NCI-H2107 treated with DMSO at 0.1 percent for 48 hours (cell line): ENCODE measurements around the gene NDUFS8.

Experiments used
- DNase-seq: peaks from one replicate; lab custom pipeline; 2025; ENCODE audit not compliant: unreplicated experiment; lab: John Stamatoyannopoulos, UW

Gene NDUFS8

GRCh38 chr11:68048681-68049508, 18.4 kb downstream of the NDUFS8 start:
- DNase-seq: no peak

GRCh38 chr11:68049509-68050370, 19.3 kb downstream of the NDUFS8 start:
- no peak for DNase-seq

DNA sequence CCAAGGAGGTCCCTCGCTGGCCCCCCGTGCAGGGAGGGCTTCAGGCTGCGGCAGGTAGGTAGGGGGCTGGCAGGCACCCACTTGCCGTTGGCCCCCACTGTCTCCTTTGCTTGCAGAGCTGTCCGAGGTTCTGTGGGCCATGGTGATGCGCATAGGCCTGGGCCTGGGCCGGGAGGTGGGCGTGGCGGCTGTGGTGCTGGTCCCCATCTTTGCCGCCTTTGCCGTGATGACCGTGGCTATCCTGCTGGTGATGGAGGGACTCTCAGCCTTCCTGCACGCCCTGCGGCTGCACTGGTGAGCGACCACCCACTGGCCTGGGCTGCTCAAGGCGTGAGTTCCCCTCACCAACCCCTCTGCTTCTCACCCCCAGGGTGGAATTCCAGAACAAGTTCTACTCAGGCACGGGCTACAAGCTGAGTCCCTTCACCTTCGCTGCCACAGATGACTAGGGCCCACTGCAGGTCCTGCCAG, 19.9 kb downstream of the NDUFS8 start:
- no peak for DNase-seq

DNA sequence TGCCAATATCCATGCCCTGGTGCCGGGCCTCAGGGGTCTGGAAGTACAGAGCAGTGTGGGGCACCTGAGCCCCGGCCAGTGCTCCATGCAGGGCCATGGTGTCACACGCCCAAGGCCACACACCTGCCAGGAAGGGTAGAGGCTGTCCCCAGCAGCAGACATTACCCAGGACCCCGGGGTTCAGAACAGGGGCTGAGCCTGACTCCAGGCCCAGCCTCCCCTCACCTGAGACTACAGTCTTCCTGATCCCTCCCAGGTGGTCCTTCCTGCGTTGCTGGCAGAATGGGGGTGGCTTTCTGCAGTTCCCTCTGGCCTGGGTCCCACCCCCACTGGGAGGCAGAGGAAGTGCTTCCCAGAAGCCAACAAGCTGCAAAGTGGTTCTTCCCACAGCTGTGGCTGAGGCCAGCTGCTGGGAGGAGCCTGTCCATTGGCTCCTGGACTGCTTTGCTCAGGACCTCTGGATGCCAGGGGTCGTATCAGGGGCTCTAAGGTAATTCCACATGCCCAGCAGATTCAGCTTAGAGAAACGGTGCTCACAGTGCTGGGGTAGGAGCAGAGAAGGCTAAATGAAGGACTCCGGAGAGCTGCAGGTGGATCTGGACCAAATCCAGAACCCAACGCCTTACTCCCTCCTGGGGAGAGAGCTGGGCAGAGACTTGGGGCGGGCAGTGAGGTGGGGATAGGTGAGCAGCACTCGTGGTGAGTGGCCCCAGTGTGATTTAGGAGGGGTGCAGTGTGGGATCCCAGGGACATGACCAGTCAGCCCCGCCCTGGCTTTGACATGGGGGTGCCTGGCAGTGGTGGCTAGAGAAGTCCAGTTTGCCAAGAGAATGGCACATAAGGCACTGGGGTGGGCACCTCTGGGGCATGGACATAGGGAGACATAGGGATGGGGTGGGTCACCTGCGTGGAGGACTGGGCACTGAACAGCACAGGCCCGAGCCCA, 21.0 kb downstream of the NDUFS8 start:
- DNase-seq: no peak

GRCh38 chr11:68052137-68052873, 21.8 kb downstream of the NDUFS8 start:
- DNase-seq: no peak

- no peak for DNase-seq
Observed at GRCh38 chr11:68053117-68053516, 22.6 kb downstream of the NDUFS8 start.

DNA sequence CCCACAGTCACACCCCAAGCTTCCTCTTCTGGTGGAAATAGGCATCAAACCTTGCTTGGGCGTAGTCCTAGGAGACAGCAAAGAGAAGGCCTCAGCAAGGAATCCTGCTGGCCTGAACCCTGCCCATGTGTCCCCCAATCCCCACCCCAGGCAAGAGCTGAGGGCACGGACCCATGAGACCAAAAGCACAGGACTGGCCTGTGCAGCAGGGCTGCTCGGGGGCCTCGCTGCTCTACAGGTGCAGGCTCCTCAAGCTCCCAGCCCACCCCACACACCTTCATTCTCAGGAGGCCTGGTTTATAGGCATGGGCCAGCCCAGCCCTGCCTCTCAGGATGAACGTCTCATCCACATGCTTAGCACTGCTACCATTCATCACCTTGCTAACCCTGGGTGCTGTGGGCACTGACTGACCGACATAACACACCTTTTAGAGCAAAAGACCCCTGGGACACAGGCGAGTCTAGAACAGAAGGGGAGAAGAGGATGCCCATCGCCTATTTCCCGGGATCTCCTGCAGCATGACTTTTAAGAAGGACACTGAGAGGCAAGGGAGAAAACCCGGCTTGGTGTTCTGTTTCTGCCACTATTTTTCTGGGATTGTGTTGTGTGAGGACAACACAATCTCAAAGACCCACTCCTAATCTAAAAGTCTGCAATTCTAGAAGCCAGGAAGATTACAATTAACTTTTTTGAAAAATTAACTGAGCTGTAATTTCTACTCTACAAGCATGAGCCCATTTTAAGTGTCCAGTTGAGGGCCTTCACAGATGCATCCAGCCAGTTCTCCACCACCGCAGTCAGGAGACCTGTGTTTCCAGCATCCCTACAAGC, 23.7 kb downstream of the NDUFS8 start:
- no peak for DNase-seq

DNA sequence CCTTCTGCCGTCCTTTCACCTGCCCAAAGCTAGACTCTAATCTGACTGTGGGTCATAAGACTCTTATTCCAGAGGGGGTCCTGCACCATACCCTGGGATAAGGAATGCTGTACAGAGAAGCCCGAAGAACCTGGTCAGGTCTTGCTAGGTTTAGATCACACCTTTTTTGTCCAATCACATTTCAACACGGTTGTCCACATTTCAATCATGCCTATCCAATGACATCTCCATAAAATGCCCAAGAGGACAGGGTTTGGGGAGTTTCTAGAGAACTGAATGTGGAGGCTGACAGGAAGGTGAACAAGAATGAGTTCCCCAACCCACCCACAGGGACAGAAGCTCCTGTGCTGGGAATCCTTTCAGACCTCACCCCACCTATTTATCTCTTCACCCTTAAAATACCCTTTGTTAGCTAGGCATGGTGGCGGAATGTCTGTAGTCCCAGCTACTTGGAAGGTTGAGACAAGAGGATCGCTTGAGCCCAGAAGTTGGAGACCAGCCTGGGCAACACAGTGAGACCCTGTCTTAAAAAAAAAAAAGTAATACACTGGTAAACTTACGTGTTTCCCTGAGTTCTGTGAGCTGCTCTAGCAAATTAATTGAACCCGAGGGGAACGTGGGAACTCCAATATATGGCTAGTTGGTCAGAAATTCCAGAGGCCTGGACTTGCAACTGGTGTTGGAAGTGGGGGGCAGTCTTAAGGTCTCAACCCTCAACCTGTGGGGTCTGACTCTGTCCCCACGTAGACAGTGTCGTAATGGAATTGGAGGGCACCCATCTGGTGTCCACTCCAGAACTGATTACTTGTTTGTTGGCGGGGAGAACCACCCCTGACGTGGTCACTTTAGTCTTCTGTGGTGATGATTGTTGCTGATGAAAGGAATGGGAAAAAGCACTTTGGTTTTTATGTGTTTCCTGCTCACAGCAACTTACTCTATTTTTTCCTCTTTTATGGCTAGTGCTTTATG, 26.1 kb downstream of the NDUFS8 start:
- DNase-seq: no peak

DNA sequence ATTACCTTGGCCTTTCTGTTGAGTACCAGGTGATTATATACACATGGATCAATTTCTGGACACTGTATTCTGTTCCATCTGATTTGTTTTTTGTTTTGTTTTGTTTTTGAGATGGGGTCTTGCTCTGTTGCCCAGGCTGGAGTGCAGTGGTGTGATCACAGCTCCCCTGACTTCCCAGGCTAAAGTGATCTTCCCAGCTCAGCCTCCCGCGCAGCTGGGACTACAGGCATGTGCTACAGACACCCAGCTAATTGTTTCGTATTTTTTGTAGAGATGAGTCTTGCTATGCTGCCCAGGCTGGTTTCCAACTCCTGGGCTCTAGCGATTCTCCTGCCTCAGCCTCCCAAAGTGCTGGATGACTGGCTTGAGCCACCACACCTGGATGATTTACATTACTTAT, 27.3 kb downstream of the NDUFS8 start:
- no peak for DNase-seq

DNA sequence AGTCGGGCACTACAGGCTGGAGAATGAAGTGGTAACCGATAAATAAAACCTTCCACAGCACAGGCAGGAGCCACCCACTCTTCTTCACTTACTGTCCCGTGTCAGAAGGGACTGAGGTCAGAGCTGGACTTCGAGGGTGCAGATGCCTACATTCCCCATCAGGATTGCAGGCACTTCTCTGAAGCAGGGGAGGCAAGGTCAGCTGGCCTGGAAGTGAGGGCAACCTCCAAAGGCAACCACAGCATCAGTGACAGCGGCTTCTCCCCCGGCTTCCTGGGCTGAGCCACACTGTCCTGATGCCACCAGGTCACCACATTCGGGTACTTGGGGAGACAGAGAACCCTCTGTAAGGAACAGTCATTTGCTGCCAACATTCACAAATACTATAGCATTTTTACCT, 31.0 kb downstream of the NDUFS8 start:
- no peak for DNase-seq

GRCh38 chr11:68064926-68065325, 34.4 kb downstream of the NDUFS8 start:
- no peak for DNase-seq

DNA sequence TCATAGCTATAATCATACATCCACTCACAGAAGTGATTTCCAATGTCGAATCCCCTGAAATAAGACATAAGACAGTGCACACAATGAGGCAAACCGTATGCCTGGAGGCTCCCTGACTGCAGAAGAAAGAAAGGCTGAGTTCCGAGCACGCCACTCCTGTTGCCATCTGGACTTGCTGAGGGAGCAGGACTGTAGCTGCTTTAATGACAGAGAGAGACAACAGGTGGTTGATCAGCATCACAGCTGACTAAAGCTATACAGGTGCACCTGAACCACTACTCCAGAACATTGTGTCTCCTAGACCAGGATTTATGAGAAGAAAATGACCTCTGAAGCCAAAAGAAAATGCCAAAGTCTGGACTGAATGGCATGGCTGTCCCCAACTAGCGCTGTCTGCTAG, 35.4 kb downstream of the NDUFS8 start:
- DNase-seq: no peak

DNA sequence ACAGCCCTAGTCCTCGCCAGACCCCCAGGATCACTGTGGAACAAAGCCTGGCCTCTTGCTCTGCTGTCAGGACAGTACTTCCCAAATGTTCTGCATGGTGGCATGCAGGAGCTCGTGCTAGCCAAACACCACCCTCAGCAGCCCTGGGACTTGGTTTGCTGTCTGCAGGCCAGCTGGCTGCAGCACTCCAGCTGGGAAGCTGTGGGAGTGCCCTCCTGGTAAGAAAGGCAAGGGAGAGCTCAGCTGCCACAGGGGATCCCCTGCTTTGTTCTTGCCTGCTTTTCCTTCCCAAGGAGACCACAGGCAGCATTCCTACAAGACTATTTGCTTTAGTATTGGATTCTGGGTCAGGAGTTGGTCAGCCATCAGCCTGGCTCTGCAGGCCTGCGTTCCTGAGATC, 36.3 kb downstream of the NDUFS8 start:
- DNase-seq: peak; percentile 9

DNA sequence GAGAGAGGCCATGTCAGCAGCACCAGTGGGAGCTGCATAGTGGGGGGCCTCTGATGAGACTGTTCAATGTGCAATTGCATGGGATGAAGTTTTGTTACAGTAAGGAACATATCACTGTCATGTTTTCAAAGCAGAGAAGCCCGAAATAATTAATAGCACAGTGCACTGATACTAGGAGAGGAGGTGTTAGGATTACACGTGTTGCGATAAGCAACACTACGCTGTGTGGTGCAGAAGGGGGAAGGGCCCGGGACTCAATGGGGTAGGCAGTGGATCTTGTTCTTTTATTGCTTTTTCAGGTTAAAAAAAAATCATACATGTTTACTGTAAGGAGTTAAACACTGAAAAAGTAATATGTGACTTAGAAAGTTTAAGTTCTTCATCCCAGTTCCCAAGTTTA, 37.5 kb downstream of the NDUFS8 start:
- no peak for DNase-seq

DNA sequence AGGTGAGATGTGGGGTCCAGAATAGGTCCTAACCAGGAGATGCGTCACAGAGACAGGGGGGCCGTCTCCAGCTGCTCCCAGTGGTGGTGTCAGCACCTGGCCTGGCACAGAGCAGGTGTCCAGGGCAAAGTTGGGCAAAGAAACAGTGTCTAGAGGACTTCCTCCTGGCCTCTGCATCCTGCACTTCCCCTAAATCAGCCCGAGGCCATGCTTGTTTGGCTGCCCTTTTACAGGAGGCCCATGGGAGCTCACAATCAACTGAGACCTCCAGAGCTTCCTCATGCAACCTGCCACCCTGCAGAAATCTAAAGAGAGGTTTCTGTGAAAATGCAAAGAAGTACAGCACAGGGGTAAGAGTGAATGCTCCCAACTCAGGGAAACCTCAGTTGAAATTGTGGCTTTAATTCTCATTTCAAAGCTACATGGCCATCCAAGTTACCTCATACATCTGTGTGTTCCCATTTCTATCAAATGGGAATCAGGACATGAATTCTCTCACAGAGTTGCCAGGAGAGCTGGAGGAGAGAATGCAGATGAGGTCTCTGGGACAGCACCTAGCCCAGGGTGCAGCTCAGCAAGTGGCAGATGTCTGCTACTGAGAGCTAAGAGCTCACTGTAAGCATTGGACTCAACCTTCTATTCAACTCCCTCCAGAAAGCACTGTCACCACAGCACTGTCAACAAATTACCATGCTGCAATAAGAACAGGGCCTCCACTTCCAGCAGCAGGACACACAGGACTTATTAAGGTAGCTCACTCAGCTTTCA, 41.0 kb downstream of the NDUFS8 start:
- DNase-seq: no peak

DNA sequence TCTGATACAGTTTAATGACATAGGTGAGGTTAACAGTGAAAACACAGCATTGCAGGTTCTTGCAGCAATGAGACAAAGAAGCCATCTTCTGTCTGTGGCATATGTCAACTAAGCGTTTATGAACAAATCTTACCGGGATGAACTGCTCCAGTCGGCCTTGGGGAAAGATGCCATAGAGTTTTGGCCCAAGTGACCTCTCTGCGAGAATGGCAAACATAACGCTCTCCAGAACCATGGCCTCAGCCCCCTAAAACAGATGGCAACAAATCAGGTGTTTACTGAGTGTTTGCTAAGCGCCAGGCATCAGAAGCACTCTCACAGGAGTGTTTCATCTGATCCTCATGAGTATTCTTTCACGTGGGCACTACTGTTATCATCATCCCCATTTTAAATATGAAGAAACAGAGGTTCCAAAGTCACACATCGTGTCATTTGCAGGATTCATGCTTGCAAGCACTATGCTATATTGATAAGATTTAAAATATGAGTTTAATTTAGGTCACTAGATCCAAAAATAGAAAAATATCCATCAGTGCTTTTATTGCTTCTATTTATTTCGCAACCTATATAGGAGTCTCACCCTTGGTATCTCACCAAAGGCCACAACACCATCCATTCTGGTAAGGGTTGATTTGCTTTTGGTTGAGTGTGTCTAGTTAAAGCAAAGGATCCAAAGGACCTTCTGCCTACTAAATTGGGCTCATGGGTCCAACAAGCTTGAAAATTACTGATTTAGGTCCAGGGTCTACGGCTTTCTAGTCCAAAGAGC, 44.3 kb downstream of the NDUFS8 start:
- no peak for DNase-seq
